Right lobe of liver (tissue), 6 donors: ENCODE results near the gene SPDYC. TPM values are rescaled to one million over a fixed set of nuclear protein-coding genes. Genes with fewer than 3 reads are reported as not detected.
"Not testable (repeated sequence)": the region's sequence is repeated elsewhere in the genome, so short reads cannot be mapped to it uniquely, and the experiment has no call there.

Experiments used
- ATAC-seq, 4 donors: fragments of 200-7000 bp; cut with Tn5 transposase; one replicate each; pipeline ENCODE4 v1.9.1; 2020; ENCODE audit warnings: mild to moderate bottlenecking in 4 of 4, moderate library complexity in 4 of 4
- DNase-seq, 3 donors: peaks; one replicate each; pipeline ENCODE4 v3.0.0-alpha.2; 2020
- H3K27ac ChIP-seq, 3 donors: fragments of 200-600 bp; one replicate each; pipeline ENCODE4 v1.8.0; 2022
- H3K27me3 ChIP-seq, 2 donors: fragments of 200-600 bp; one replicate each; pipeline ENCODE4 v1.8.0; 2022
- H3K36me3 ChIP-seq, 4 donors: fragments of 200-600 bp; sonication (generic) in 1 of 4; one replicate each; pipeline versions ENCODE4 v1.5.1 to v1.8.0; 2017 to 2022; ENCODE audit warnings: control low read depth in 1 of 4
- H3K4me1 ChIP-seq, 4 donors: fragments of 200-600 bp; sonication (generic) in 1 of 4; one replicate each; pipeline versions ENCODE4 v1.5.1 to v1.8.0; 2017 to 2022; ENCODE audit warnings: control low read depth in 1 of 4
- H3K4me3 ChIP-seq, 3 donors: fragments of 200-600 bp; one replicate each; pipeline ENCODE4 v1.8.0; 2022
- H3K9me3 ChIP-seq, 4 donors: fragments of 200-600 bp; sonication (generic) in 1 of 4; one replicate each; pipeline versions ENCODE4 v1.5.1 to v1.8.0; 2017 to 2022; ENCODE audit warnings: control low read depth in 1 of 4
- CTCF ChIP-seq, 4 donors: fragments of 200-600 bp in 3 of 4; fragments of 450-650 bp in 1 of 4; IDR thresholded peaks; one replicate each; pipeline versions ENCODE4 v1.5.1 to v1.8.0; 2016 to 2022; ENCODE audit warnings: antibody characterized with exemption in 4 of 4, mild to moderate bottlenecking in 2 of 4
- POLR2A ChIP-seq: fragments of 450-650 bp; IDR thresholded peaks from one replicate; pipeline ENCODE4 v1.6.1; 2017; ENCODE audit warnings: antibody characterized with exemption, mild to moderate bottlenecking
- WGBS: methylation state at CpG from one replicate; pipeline ENCODE4 v1.1.6; 2018; ENCODE audit warnings: low coverage, low lambda C conversion rate; ENCODE audit not compliant: insufficient coverage; ENCODE audit errors: missing lambda C conversion rate; 5-methylcytosine and 5-hydroxymethylcytosine counted together
- intact Hi-C, 2 donors: fragments of 100-400 bp; cut with DNase I; formaldehyde crosslinking; loops; one replicate each; pipeline versions ENCODE4 v1.11.2 to v1.14.1; 2022
- total RNA-seq, 6 experiments: library from RNA; depleted of rRNA in 2 of 6; stranded (reverse); fragments of >200 nt in 2 of 6; fragmentation: NEBNext Ultra II Directional in 3 of 6; extraction: Animal tissue kit (Norgen Biotek cat#: 25700) in 3 of 6; gene quantifications; one replicate each; pipeline versions ENCODE4 v1.1.0 to v1.2.4, GENCODE V29; 2016 to 2023
- donor health status: DM: no; HTN: yes; CAD: no.
- donor health status: DM: no; HTN: no; CAD: no.
- donor health status: DM: no; HTN: no; CAD: no.
- donor health status: DM: no; HTN: yes; CAD: no.
- donor health status: DM: no; HTN: yes; CAD: no.

The SPDYC gene
- total RNA-seq, 6 experiments from 2014 or later = 0.49 to 1.8 (median 0.87) TPM; not detected in 2

GRCh38 chr11:65169164-65169641, 830 bp upstream of the SPDYC start:
- TF ChIP-seq POLR2A (no peak), CTCF (IDR thresholded peaks at IDR 0.05) (no peak)
- peaks cover 0 to 13% (median 2%) of the 10 kb centered on the region in 4 donors for H3K4me1 ChIP-seq
- peak overlapping the region in 1 of 3 donors; percentile 13 for H3K27ac ChIP-seq
- H3K36me3 ChIP-seq = no peaks in the 10 kb centered on the region
- no peaks in the 10 kb centered on the region for H3K9me3 ChIP-seq
- H3K4me3 ChIP-seq = no peak overlapping the region
- DNase-seq (no peak), ATAC-seq (peak in 1 of 4 donors; percentile 25)
- intact Hi-C loops = no loop called here
- WGBS = 47% methylated on average over 11 of the region's 11 CpGs
- no peaks in the 10 kb centered on the region for H3K27me3 ChIP-seq

GRCh38 chr11:65172600-65172999, 2.6 kb downstream of the SPDYC start:
- Histone ChIP-seq H3K27me3 (no peaks in the 10 kb centered on the region), H3K36me3 (no peaks in the 10 kb centered on the region), H3K4me3 (no peak overlapping the region), H3K4me1 (peaks cover 0 to 5% (median 2%) of the 10 kb centered on the region in 4 donors), H3K9me3 (no peaks in the 10 kb centered on the region), H3K27ac (no peak overlapping the region)
- ATAC-seq (peak in 1 of 4 donors; percentile 5), DNase-seq (no peak)
- WGBS = 55% methylated on average over 7 of the region's 10 CpGs
- no peak for TF ChIP-seq CTCF (IDR thresholded peaks at IDR 0.05)
- TF ChIP-seq POLR2A = no peak
- intact Hi-C loops = no loop called here

- 50% methylated on average over 1 of the region's 2 CpGs for WGBS
- H3K9me3 ChIP-seq, DNase-seq, H3K4me1 ChIP-seq, H3K36me3 ChIP-seq, H3K27ac ChIP-seq, intact Hi-C loops, H3K4me3 ChIP-seq, H3K27me3 ChIP-seq, ATAC-seq: not testable (repeated sequence)
These were observed 4.6 kb downstream of the SPDYC start for GRCh38 chr11:65174571-65175010.

- WGBS = 0% methylated on average over 5 of the region's 60 CpGs
- peak in 2 of 3 donors; percentile 67 for DNase-seq
- H3K27me3 ChIP-seq = no peaks in the 10 kb centered on the region
- peaks cover 0 to 5% (median 0%) of the 10 kb centered on the region in 4 donors for H3K36me3 ChIP-seq
- H3K27ac ChIP-seq = peak overlapping the region; percentile 63 to 87 (median 81)
- TF ChIP-seq POLR2A (peak; percentile 56), CTCF (IDR thresholded peaks at IDR 0.05) (peak; percentile 37 to 65 (median 59))
- peaks cover 0 to 4% (median 0%) of the 10 kb centered on the region in 4 donors for H3K4me1 ChIP-seq
- H3K9me3 ChIP-seq = no peaks in the 10 kb centered on the region
- intact Hi-C loops = loop anchor here (5.0 to 10.0 kb wide), 2 partner anchors 56 to 59 kb away; partner anchors contain the start of genes FAU (in 2 of the 2) and MRPL49 (in 2 of the 2)
- peak; percentile 66 to 73 (median 71) for ATAC-seq
- H3K4me3 ChIP-seq = peak overlapping the region; percentile 60 to 94 (median 88)
These were observed 11.0 kb downstream of the SPDYC start for GRCh38 chr11:65180877-65181568.
